ENCODE measurements around the gene S100A2. TPM values are rescaled to one million over a fixed set of nuclear protein-coding genes. Genes with fewer than 3 reads are reported as not detected.
A peak's percentile ranks its signal among the peaks of the same experiment; 100 is the strongest.
"Not testable (repeated sequence)": the region's sequence is repeated elsewhere in the genome, so short reads cannot be mapped to it uniquely, and the experiment has no call there.

Gene S100A2
- total RNA-seq, 2 donors from 2014 or later: 1.0 to 2.4 TPM

DNA sequence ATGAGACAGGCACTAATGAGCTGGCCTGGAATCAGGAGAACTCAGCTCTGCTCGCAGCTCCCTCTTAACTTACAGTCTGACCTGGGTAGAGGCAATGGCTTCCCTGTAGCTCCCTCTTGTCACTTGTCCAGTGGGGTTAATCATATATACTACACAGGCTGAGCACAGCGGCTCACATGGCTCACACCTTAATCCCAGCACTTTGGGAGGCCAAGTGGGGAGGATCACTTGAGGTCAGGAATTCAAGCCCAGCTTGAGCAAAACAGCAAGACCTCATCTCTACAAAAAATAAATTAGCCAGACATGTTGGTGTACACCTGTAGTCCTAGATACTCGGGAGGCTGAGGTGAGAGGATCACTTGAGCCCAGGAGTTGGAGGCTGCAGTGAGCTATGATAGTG lies 34.0 kb downstream of the S100A2 start:
- H3K4me1 ChIP-seq: peaks cover 5% of the 10 kb centered on the region
- H3K9ac ChIP-seq (ENCODE audit: low read depth in 2 of 2, low read length in 2 of 2): no peak overlapping the region
- no peak for DNase-seq
- no peaks in the 10 kb centered on the region for H3K36me3 ChIP-seq
- TF ChIP-seq, protein P1, sequence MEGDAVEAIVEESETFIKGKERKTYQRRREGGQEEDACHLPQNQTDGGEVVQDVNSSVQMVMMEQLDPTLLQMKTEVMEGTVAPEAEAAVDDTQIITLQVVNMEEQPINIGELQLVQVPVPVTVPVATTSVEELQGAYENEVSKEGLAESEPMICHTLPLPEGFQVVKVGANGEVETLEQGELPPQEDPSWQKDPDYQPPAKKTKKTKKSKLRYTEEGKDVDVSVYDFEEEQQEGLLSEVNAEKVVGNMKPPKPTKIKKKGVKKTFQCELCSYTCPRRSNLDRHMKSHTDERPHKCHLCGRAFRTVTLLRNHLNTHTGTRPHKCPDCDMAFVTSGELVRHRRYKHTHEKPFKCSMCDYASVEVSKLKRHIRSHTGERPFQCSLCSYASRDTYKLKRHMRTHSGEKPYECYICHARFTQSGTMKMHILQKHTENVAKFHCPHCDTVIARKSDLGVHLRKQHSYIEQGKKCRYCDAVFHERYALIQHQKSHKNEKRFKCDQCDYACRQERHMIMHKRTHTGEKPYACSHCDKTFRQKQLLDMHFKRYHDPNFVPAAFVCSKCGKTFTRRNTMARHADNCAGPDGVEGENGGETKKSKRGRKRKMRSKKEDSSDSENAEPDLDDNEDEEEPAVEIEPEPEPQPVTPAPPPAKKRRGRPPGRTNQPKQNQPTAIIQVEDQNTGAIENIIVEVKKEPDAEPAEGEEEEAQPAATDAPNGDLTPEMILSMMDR (IDR thresholded peaks at IDR 0.05): no peak
- intact Hi-C loops (cut with DNase I): no loop called here
- peak overlapping the region; percentile 99 for H3K27ac ChIP-seq
- H3K27me3 ChIP-seq: no peaks in the 10 kb centered on the region
- H3K4me3 ChIP-seq: no peak overlapping the region
- no peaks in the 10 kb centered on the region for H3K9me3 ChIP-seq

DNA sequence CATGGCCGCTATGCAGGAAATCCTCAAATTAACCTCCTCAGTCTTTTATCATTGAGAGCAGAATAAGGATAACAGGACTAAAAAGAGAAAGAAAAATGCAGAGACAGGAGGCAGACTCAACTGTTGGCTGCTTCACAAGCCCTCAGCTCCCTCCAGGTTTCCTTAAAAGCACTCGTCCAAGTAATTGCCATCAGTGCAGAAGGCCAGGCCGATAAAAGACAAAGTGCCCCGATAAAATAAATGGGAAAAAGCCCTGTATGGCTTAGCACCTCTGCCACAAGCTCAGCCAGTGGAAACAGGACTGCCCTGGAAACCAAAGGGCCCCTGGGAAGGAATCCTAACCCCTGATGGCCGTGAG lies 38.0 kb downstream of the S100A2 start:
- H3K36me3 ChIP-seq: no peaks in the 10 kb centered on the region
- no peak for DNase-seq
- no peak overlapping the region for H3K4me3 ChIP-seq
- intact Hi-C loops (cut with DNase I): no loop called here
- TF ChIP-seq, protein P1 (IDR thresholded peaks at IDR 0.05): no peak
- no peak overlapping the region for H3K27ac ChIP-seq
- H3K4me1 ChIP-seq: no peaks in the 10 kb centered on the region
- H3K9me3 ChIP-seq: no peaks in the 10 kb centered on the region
- H3K27me3 ChIP-seq: no peaks in the 10 kb centered on the region
- H3K9ac ChIP-seq (ENCODE audit: low read depth in 2 of 2, low read length in 2 of 2): no peak overlapping the region

DNA sequence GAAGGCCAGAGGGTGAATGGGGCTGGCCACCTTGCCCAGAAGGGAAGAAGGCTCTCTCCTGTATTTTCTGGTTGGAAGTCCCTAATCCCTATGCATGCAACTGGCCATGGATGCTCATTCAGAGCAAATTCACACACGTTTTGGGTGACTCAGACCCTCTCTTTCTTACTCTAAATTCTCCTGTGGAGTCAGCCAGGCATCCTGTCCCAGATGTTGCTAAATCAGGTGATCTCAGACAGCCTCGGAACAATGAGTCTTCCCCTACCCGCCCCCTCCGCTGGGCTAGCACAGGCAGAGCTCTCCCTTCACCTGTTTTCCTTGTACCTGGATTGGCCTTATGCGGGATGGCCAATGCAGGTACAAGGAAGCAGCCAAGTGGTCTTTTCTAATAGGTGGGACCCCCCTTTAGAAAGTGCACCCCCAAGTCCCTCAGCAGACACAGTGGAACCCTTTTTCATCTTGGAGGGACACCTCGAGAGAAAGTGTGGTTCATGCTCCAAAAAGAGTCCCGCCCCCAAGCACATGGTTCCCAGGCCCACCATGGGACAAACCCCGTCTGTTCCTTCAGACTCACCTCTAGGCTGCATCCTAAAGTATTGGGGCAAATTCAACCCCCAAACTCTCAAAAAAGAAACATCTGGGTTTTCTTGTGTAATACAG lies 38.5 kb downstream of the S100A2 start:
- H3K27ac ChIP-seq: no peak overlapping the region
- H3K4me3 ChIP-seq: no peak overlapping the region
- no peaks in the 10 kb centered on the region for H3K9me3 ChIP-seq
- DNase-seq: no peak
- no peaks in the 10 kb centered on the region for H3K27me3 ChIP-seq
- H3K9ac ChIP-seq (ENCODE audit: low read depth in 2 of 2, low read length in 2 of 2): no peak overlapping the region
- intact Hi-C loops (cut with DNase I): no loop called here
- no peaks in the 10 kb centered on the region for H3K36me3 ChIP-seq
- TF ChIP-seq, protein P1 (IDR thresholded peaks at IDR 0.05): no peak
- H3K4me1 ChIP-seq: no peaks in the 10 kb centered on the region

DNA sequence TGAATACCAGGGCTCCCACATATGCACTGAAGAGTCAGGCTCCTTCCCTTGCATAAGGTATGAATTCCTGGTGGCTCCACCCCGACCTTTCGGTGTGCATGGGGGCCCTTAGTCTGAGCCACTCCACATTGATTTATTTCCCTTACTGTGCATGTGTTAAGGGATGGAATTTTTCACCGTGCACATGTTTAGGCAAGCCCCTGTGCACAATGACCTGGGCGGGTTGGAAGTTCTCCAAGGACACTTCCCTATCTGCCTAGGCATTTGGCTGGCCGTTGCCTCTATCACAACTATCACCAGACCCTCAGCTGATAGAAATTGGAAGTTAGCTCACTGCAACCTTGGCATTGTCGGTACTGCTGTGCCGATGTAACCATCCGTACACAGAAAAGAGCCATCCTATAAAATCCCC lies 39.5 kb downstream of the S100A2 start:
- no peaks in the 10 kb centered on the region for H3K9me3 ChIP-seq
- no peak overlapping the region for H3K27ac ChIP-seq
- no peaks in the 10 kb centered on the region for H3K27me3 ChIP-seq
- H3K4me3 ChIP-seq: no peak overlapping the region
- intact Hi-C loops (cut with DNase I): no loop called here
- H3K4me1 ChIP-seq: no peaks in the 10 kb centered on the region
- TF ChIP-seq, protein P1 (IDR thresholded peaks at IDR 0.05): no peak
- DNase-seq: peak; percentile 38
- no peak overlapping the region for H3K9ac ChIP-seq (ENCODE audit: low read depth in 2 of 2, low read length in 2 of 2)
- H3K36me3 ChIP-seq: no peaks in the 10 kb centered on the region

DNA sequence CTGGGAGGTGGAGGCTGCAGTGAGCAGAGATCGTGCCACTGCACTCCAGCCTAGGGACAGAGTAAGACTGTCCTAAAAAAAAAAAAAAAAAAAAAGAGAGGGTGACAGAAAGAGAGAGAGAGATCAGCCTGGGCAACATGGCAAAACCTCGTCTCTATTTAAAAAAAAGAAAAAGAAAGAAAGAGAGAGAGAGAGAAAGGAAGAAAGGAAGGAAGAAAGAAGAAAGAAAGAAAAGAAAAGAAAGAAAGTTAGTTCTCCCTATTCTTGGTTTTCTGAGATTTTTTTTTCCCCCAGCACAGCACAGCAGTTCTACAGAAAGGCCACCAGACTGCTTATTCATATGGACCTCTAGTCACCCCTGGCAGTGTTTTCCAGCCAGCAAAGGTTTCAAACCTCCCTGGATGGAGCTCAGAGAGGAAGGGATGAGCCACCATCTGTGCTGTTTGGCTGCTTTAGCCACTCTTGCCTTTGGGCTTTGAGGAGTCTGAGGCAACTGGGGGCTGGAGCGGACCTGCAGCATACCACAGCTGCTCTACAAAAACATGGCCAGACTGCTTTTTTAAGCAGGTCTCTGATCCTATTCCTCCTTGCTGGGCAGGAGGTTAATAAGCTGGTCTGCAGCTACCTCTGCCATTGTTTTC lies 40.4 kb downstream of the S100A2 start:
- H3K27ac ChIP-seq: no peak overlapping the region
- H3K9me3 ChIP-seq: no peaks in the 10 kb centered on the region
- H3K36me3 ChIP-seq: no peaks in the 10 kb centered on the region
- no peak overlapping the region for H3K9ac ChIP-seq (ENCODE audit: low read depth in 2 of 2, low read length in 2 of 2)
- no peaks in the 10 kb centered on the region for H3K27me3 ChIP-seq
- DNase-seq: no peak
- no peak overlapping the region for H3K4me3 ChIP-seq
- TF ChIP-seq, protein P1 (IDR thresholded peaks at IDR 0.05): no peak
- no peaks in the 10 kb centered on the region for H3K4me1 ChIP-seq
- intact Hi-C loops (cut with DNase I): no loop called here

DNA sequence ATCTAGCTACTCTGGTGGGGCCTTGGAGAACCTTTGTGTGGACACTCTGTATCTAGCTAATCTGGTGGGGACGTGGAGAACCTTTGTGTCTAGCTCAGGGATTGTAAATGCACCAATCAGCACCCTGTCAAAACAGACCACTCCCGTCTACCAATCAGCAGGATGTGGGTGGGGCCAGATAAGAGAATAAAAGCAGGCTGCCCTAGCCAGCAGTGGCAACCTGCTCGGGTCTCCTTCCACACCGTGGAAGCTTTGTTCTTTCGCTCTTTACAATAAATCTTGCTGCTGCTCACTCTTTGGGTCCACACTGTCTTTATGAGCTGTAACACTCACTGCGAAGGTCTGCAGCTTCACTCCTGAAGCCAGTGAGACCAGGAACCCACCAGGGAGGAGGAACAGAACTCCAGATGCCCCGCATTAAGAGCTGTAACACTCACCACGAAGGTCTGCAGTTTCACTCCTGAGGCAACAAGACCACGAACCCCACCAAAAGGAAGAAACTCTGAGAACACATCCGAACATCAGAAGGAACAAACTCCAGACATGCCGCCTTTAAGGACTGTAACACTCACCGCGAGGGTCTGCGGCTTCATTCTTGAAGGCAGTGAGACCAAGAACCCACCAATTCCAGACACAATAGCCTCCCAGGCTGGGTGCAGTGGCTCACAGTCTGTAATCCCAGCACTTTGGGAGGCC lies 43.1 kb downstream of the S100A2 start:
- H3K9ac ChIP-seq (ENCODE audit: low read depth in 2 of 2, low read length in 2 of 2); DNase-seq; H3K27ac ChIP-seq; H3K36me3 ChIP-seq; H3K4me3 ChIP-seq; H3K27me3 ChIP-seq; H3K4me1 ChIP-seq; H3K9me3 ChIP-seq; intact Hi-C loops (cut with DNase I): not testable (repeated sequence)

DNA sequence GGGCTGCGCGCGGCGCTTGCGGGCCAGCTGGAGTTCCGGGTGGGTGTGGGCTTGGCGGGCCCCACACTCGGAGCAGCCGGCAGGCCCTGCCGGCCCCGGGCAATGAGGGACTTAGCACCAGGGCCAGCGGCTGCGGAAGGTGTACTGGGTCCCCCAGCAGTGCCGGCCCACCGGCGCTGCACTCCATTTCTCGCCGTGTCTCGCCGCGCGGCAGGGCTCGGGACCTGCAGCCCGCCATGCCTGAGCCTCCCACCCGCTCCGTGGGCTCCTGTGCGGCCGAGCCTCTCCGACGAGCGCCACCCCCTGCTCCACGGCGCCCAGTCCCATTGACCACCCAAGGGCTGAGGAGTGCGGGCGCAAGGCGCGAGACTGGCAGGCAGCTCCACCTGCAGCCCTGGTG lies 43.8 kb downstream of the S100A2 start:
- H3K4me1 ChIP-seq; H3K27ac ChIP-seq; H3K9me3 ChIP-seq; H3K4me3 ChIP-seq; H3K36me3 ChIP-seq; H3K9ac ChIP-seq (ENCODE audit: low read depth in 2 of 2, low read length in 2 of 2); DNase-seq; H3K27me3 ChIP-seq; intact Hi-C loops (cut with DNase I): not testable (repeated sequence)
